ES-I3 (cell line): ENCODE measurements around the gene BST2.

Experiments used
- H3K36me3 ChIP-seq: 2 replicates; pipeline ENCODE4 v1.6.1; 2013; ENCODE audit warnings: mild to moderate bottlenecking, low read length, control low read depth, moderate library complexity; ENCODE audit not compliant: insufficient read depth
- H3K4me1 ChIP-seq: 2 replicates; pipeline ENCODE4 v1.6.1; 2013; ENCODE audit warnings: mild to moderate bottlenecking, control low read depth, low read length; ENCODE audit not compliant: insufficient read depth
- H3K9ac ChIP-seq: 2 replicates; pipeline ENCODE4 v1.6.1; 2013; ENCODE audit warnings: low read depth, mild to moderate bottlenecking, low read length, moderate library complexity
- H3K9me3 ChIP-seq: 2 replicates; pipeline ENCODE4 v1.6.1; 2013; ENCODE audit warnings: mild to moderate bottlenecking, low read length, moderate library complexity; ENCODE audit not compliant: control insufficient read depth, insufficient read depth

Gene BST2

DNA sequence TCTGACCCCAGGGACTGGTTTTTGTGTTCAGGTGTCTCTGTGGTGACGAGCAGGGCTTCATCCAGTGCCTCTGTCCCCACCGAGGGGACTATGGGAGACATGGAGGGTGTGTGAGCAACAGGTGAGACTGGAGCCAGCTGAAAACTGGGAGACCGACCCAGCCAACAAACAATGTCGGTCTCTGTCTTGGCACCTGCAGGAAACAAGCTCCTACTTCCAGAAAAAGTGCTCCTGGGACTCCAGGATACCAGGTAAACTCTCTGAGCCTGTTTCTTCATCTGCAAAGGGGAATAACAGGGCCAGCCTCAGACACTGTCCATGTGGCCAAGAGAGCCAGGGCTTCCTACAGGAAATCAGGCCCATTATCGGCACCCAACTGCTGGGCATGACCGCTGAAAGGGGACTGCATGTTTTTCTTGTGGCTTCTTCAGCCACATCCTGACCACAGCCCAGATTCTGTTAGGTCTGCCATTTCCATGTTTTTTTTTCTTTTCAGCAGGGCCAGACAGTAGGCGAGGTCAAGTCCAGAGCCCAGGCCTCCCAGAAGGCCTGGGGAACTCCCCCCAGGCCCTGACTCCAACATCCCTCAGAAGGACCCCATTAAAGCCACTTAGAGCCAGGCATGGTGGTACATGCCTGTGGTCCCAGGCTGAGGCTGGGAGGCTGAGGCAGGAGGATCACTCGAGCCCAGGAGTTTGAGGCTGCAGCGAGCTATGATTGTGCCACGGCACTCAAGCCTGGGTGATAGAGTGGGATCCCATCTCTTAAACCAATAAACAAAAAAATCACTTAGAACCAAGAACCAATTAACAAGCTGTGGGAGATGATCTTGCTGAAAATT lies 836 bp upstream of the BST2 start:
- H3K9me3 ChIP-seq = no peaks in the 10 kb centered on the region
- no peaks in the 10 kb centered on the region for H3K36me3 ChIP-seq
- no peak overlapping the region for H3K9ac ChIP-seq
- peaks cover 19% of the 10 kb centered on the region for H3K4me1 ChIP-seq

DNA sequence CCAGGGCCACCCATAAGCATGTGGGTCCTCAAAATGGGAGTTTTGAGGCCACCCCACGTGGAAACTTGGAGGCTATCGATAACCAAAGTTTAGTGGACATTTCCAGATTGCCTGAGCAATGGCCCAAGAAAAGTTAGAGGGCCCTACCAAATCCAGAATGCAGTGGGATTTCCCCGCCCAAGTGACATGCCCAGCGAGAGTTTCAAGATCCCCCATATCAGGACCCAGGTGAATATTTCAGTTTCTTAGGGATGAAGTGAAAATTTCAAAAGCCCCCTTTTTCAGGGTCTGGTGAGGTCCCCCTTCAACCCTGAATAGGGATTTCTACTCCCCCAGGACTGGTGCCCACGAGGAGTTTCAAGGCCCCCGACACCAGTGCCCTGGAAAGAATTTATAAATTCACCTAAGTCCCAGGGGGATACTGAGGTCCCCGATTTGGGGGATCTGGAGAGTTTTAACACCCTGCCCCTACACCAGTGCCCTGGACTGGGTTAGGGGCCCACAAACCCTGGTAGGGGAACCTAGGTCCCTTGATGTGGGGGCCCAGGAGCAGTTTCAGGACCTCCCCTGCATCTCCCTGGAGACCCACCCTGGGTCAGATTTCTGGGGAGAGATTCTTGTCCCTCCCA lies 695 bp downstream of the BST2 start:
- Histone ChIP-seq H3K36me3 (no peaks in the 10 kb centered on the region), H3K9ac (peak overlapping the region; percentile 93), H3K4me1 (peaks cover 19% of the 10 kb centered on the region)

DNA sequence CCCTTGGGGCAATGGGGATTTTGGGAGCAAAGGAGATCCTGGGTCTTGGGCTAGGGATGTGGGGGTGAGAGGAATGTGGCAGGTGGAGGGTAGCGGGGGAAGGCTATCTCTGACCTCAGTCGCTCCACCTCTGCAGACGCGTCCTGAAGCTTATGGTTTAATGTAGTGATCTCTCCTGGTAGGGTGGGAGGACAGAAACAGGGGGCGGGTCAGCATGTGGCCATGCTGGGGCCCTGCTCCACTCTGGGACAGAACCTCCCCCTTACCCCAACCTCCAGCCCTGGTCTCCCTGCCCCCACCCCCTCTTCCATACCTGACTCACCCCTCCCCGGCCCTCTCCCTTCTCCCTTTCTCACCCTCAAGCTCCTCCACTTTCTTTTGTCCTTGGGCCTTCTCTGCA lies 1.4 kb downstream of the BST2 start:
- Histone ChIP-seq H3K4me1 (peaks cover 19% of the 10 kb centered on the region), H3K36me3 (no peaks in the 10 kb centered on the region), H3K9ac (peak overlapping the region; percentile 93), H3K9me3 (no peaks in the 10 kb centered on the region)

More for the DNA sequence above, 695 bp downstream of the BST2 start:
- no peaks in the 10 kb centered on the region for H3K9me3 ChIP-seq

DNA sequence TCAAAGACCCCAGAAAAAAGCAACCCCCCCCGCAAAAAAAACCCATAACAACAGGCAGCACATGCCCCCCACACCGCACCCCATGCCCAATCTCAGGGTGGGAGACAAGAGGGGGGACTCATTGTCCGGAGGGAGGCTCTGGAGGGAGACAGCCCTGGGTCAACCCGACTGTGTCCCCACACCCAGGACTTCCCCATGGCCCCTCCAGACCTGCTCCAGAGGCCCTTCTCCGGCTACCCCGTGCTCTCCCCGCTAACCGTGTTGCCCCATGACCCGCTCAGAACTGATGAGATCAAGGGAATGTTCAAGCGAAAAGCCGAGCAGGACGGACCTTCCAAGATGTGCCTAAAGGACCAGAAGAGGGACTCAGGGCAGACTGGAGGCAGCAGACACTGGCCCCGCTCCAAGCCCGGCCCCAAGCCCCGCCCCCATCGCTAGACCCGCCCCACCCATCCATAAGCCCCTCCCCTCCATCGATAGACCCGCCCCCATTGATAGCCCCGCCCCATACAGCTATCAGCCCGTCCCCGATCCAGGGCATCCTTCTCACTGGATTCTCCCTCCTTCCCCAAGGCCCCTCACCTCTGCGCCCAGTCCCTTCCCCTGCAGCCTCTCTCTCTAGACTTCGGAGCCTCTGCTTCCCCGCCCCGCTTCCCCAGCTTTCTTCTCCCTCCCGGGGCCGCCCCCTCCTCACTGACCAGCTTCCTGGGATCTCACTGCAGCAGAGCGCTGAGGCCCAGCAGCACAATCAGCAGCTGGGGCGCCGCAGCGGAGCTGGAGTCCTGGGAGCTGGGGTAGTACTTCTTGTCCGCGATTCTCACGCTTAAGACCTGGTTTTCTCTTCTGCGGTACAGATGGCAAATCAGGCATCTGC lies 2.2 kb downstream of the BST2 start:
- no peaks in the 10 kb centered on the region; the same call in 1 of the 2 replicates for H3K36me3 ChIP-seq
- peaks cover 19% of the 10 kb centered on the region for H3K4me1 ChIP-seq
- H3K9me3 ChIP-seq = no peaks in the 10 kb centered on the region
- H3K9ac ChIP-seq = peak overlapping the region; percentile 93

DNA sequence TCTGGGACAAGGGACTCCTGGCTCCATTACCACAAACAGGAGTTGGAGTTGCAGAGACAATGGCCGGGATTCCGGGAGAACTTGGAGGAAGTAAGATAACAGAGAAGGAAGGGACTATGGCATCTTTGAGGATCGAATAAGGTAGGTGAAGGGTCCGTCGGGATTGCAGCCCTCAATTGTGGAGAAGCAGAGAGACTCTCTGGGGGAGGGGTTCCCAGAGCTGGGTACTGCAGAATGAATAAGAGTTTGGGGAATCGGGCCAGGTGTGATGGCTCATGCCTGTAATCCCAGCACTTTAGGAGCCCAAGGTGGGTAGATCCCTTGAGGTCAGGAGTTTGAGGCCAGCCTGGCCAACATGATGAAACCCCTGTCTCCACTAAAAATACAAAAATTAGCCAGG lies 3.8 kb downstream of the BST2 start:
- H3K36me3 ChIP-seq = no peaks in the 10 kb centered on the region; the same call in 1 of the 2 replicates
- H3K4me1 ChIP-seq = peaks cover 15% of the 10 kb centered on the region

DNA sequence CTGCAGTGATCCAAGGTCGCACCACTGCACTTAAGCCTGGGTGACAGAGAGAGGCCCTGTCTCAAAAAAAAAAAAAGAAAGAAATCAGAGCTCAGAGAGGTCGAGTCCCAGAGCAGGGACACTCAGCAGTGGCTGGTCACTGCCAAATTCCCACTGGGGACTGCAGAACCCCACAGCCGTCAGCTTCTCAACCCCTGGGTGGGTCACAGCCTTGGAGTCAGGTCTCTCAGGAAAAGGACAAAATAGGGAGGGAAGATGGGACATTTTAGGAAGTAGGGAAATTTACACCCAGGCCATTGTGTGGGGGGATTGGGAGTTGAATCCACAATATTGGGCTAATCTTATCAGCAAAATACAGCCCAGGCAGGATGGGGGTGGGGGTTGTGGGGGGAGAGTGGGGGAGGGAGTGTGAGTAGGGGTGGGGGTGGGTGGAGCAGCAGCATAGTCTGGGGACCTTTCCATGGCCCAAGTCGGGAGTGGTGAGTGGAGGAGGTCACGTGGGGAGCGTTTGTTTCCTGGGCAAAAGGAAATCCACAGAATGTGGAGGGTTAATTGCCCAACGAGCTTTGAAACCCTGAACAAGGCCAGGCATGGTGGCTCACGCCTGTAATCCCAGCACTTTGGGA lies 6.4 kb downstream of the BST2 start:
- no peaks in the 10 kb centered on the region; the same call in 1 of the 2 replicates for H3K36me3 ChIP-seq

More for the DNA sequence above, 3.8 kb downstream of the BST2 start:
- H3K9ac ChIP-seq = no peak overlapping the region
- no peaks in the 10 kb centered on the region for H3K9me3 ChIP-seq

DNA sequence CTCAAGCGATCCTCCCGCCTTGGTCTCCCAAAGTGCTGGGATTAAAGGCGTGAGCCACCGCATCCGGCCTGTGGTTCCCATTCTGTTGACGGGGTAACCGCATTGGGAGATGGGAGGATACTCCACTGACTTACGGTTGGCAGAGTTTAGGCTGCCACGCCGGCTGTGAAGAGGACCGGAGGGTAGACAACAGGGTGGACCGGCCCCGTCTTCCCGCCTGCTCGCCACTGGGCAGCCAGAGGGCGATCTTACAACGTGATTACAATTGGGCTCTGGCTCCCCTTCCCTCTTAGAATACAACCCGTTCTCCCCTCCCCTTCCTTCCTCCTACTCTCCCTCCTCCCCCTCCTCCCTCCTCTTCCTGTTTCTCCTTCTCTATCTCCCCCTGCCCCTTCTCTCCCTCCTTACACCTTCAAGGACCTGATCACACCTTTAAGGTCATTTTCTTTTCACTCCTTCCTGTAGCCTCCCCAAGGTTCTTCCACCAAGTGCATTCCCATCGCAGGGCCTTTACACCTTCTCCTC lies 10.5 kb downstream of the BST2 start:
- no peaks in the 10 kb centered on the region for H3K9me3 ChIP-seq
- no peak overlapping the region for H3K9ac ChIP-seq
- no peaks in the 10 kb centered on the region; the same call in 1 of the 2 replicates for H3K4me1 ChIP-seq
- no peaks in the 10 kb centered on the region; the same call in 1 of the 2 replicates for H3K36me3 ChIP-seq

More for the DNA sequence above, 6.4 kb downstream of the BST2 start:
- Histone ChIP-seq H3K4me1 (no peaks in the 10 kb centered on the region), H3K9me3 (no peaks in the 10 kb centered on the region), H3K9ac (no peak overlapping the region)

DNA sequence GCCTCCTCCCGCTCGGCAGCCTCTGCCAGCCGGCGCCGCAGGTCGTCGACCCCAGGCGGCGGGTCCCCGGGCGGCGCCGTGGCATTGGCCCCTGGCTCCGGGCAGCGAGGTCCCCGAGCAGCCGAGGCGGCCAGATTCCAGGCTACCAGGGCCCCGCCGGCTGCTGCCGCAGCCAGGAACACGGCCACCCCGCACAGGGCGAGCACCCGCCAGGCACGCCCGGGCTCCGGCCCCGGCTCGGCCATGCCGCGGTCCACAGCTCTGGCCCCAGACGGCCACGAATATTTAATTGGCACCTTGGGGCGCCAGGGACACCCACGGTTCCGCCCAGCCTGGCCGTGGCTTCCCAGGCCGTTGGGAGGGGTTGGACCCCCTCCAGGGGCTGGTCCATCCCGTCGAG lies 11.5 kb downstream of the BST2 start, which contains the start of gene CCDC194:
Gene CCDC194 (minus strand): TSS at position 283 of the 400 bp plus-strand sequence. CDS start 38 bp downstream, at position 245.
- no peak within 1 kb of the TSS for H3K9ac ChIP-seq
- H3K9me3 ChIP-seq = no peaks in the 10 kb centered on the region
- no peaks in the 10 kb centered on the region; the same call in 1 of the 2 replicates for H3K4me1 ChIP-seq
- H3K36me3 ChIP-seq = no peaks in the 10 kb centered on the region; the same call in 1 of the 2 replicates

DNA sequence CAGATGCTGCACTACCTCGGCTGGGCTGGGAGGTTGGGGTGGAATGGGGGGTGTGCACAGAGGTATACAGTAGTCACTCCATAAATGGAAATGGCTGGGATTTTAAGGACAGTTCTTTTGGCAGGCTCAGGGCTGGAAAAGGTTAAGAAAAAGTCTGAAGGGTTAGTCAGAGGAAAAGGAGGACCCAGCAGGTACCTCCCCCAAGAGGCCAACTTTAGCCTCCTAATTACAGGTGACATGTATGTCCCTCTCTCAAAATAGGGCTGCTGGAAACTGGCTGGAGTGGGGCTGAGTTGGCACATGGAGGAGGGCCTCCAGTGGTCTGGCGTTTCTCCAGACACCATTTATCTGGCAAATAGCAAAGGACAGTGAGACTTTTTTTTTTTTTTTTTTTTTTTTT lies 12.4 kb downstream of the BST2 start:
- Histone ChIP-seq H3K36me3 (no peaks in the 10 kb centered on the region), H3K9ac (no peak overlapping the region), H3K4me1 (no peaks in the 10 kb centered on the region; the same call in 1 of the 2 replicates), H3K9me3 (no peaks in the 10 kb centered on the region)

DNA sequence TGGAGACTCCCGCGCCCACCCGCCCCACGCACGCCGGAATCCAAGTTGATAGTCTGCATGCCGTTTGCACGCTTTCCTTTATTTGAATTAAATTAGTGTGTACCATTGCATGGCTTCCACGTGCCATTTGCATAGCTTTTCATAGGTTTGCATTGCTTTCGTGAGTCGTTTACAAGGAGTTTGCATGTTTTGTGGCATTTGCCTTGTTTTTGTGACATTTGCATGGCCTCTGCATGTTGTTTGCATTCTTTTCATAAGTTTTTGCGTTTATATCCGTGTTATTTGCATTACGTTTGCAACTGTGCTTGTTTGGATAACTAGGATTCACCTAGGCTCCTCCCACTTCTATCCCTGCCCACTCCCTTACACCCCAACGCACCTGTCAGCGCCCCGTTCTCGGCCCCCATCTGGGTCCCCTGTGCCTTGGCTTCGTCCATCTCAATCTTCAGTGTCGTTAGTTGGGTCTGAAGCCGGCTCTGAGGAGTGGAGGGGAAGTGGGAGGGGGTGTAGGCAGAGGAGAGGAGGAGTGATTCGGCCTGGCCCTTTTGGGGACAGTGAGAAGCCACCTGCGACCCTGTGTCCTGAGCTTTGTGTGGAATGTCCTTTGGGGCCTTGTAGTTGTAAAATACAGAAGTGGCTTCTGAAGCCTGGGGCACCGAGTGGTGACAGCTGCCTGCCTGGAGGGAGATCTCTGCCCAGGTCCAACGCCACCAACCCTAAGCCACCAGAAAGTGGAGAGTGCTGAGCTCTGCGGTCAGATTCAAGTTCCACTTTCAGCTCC lies 13.9 kb downstream of the BST2 start:
- peak overlapping the region; percentile 83; the same call in 1 of the 2 replicates for H3K9ac ChIP-seq
- H3K4me1 ChIP-seq = no peaks in the 10 kb centered on the region; the same call in 1 of the 2 replicates
- H3K9me3 ChIP-seq = no peaks in the 10 kb centered on the region
- H3K36me3 ChIP-seq = no peaks in the 10 kb centered on the region

DNA sequence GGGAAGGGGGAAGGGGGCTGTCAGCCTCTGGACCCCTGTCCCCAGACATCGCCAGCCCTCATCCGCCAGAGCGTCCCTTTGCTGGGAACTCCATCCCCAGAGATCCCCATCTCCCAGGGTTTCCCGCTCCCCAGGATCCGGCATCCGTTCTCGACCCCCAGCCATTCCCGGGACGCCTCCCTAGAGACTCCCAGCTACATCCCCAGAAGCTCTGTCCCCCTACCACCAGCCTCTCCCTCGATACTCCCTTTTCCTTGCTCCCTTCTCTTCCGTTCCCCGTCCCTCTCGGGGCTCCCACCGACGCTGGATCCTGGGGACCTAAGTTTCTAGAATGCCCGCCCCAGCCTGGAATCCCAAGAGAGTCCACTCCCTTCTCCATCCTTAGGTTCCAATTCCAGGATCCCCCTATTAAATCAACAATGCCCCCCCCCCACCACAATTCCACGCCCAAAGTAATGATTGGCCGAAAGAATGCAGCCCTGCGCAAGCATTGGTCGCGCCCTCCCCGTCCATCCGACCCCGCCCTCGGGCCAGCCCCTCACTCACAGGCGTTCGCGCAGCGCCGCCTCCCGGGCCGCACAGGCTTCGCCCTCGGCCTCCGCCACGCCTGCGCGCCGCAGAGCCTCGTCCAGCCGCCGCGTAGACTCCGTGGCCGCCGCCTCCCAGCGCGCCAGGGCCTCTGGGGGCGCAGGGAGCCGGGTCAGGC lies 14.6 kb downstream of the BST2 start:
- no peaks in the 10 kb centered on the region; the same call in 1 of the 2 replicates for H3K4me1 ChIP-seq
- H3K9ac ChIP-seq = peak overlapping the region; percentile 83; the same call in 1 of the 2 replicates
- no peaks in the 10 kb centered on the region for H3K9me3 ChIP-seq
- no peaks in the 10 kb centered on the region for H3K36me3 ChIP-seq

DNA sequence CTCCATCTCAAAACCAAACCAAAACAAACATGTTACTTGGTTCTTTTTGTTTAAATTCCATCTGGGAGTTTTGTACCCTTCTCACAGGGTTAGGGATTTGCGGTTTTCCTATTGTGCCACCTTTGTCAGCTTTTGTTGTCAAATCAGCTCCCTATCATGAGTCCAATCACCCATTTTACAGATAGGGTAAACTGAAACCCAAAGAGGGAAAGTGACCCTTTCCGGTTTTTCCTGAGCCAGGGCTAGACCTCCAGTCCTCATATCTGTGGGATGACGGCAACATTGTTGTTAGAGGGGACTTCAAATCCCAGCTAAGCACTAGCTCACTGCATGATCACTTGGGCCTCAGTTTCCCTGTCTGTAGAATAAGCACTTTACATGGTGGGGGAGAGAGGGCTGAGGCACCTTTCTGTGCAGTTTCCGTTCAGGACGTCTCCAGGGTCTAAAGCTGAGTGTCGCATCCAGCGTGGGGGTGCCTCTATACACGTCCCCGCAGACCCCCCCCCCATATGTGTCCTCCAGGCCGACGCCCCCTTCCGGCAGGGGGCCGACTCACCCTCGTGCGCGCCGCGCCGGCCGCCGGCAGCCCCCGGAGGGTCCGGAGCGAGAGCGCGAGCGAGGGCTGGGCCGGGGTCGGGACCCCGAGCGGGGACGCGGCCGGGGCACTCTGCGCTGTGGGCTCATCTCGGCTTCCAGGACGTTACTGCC lies 15.3 kb downstream of the BST2 start:
- no peaks in the 10 kb centered on the region; the same call in 1 of the 2 replicates for H3K4me1 ChIP-seq
- peak overlapping the region; percentile 83; the same call in 1 of the 2 replicates for H3K9ac ChIP-seq
- H3K9me3 ChIP-seq = no peaks in the 10 kb centered on the region
- no peaks in the 10 kb centered on the region for H3K36me3 ChIP-seq
